ENCODE results near the gene RNASE13. TPM values are rescaled to one million over a fixed set of nuclear protein-coding genes. Genes with fewer than 3 reads are reported as not detected.

RNASE13 gene
- total RNA-seq, 1 experiment from 2014 or later = not detected

DNA sequence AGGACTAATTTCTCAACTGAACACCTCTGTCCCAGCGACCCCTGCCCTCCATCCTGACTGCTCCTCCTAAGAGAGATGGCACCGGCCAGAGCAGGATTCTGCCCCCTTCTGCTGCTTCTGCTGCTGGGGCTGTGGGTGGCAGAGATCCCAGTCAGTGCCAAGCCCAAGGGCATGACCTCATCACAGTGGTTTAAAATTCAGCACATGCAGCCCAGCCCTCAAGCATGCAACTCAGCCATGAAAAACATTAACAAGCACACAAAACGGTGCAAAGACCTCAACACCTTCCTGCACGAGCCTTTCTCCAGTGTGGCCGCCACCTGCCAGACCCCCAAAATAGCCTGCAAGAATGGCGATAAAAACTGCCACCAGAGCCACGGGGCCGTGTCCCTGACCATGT is 8.3 kb upstream of the RNASE13 start:
- H3K27ac Mint-ChIP-seq = no peak overlapping the region
- H3K36me3 Mint-ChIP-seq (ENCODE audit: insufficient read depth in 1 of 3, low read depth in 3 of 3) = no peaks in the 10 kb centered on the region
- TF ChIP-seq, protein P1, sequence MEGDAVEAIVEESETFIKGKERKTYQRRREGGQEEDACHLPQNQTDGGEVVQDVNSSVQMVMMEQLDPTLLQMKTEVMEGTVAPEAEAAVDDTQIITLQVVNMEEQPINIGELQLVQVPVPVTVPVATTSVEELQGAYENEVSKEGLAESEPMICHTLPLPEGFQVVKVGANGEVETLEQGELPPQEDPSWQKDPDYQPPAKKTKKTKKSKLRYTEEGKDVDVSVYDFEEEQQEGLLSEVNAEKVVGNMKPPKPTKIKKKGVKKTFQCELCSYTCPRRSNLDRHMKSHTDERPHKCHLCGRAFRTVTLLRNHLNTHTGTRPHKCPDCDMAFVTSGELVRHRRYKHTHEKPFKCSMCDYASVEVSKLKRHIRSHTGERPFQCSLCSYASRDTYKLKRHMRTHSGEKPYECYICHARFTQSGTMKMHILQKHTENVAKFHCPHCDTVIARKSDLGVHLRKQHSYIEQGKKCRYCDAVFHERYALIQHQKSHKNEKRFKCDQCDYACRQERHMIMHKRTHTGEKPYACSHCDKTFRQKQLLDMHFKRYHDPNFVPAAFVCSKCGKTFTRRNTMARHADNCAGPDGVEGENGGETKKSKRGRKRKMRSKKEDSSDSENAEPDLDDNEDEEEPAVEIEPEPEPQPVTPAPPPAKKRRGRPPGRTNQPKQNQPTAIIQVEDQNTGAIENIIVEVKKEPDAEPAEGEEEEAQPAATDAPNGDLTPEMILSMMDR (conservative IDR thresholded peaks at IDR 0.05) = no peak
- H3K56ac ChIP-seq (ENCODE audit: insufficient read length, low read depth, low read length) = no peak overlapping the region
- no peak overlapping the region for H2BK20ac ChIP-seq (ENCODE audit: low read depth, low read length, poor library complexity, severe bottlenecking)
- WGBS (ENCODE audit: extremely low coverage, insufficient read length, low lambda C conversion rate) = no CpG with 5 or more reads among the region's 8 CpGs
- H2AFZ ChIP-seq (ENCODE audit: low read length) = no peak overlapping the region
- no peak overlapping the region for H3K4me3 Mint-ChIP-seq
- H3K23me2 ChIP-seq (ENCODE audit: insufficient read length, low read depth, low read length, poor library complexity, severe bottlenecking) = no peaks in the 10 kb centered on the region
- no peak overlapping the region for H2BK12ac ChIP-seq (ENCODE audit: insufficient read length, low read depth, low read length)
- no peaks in the 10 kb centered on the region for H3K27me3 ChIP-seq (ENCODE audit: insufficient read depth, low read length)
- no peak for DNase-seq
- no peak overlapping the region for H3K4ac ChIP-seq (ENCODE audit: low read depth, low read length)
- no peak overlapping the region for H2BK15ac ChIP-seq (ENCODE audit: low read depth, low read length)
- no peak overlapping the region for H3K18ac ChIP-seq (ENCODE audit: insufficient read length, low read depth, low read length)
- H2BK120ac ChIP-seq (ENCODE audit: low read depth, low read length, poor library complexity, severe bottlenecking) = no peak overlapping the region
- H4K20me1 ChIP-seq (ENCODE audit: control insufficient read depth, insufficient read depth, insufficient read length) = no peaks in the 10 kb centered on the region
- H3T11ph ChIP-seq (ENCODE audit: low read length) = no peak overlapping the region
- no peak overlapping the region for H4K91ac ChIP-seq (ENCODE audit: insufficient read length, low read depth, low read length)
- no peak overlapping the region for H2BK5ac ChIP-seq (ENCODE audit: insufficient read length, low read length)
- no peak overlapping the region for H4K5ac ChIP-seq (ENCODE audit: insufficient read length, low read depth, low read length)
- no peak overlapping the region for H3K9ac ChIP-seq (ENCODE audit: extremely low read depth, insufficient read length, low read length)
- no peak overlapping the region for H3K23ac ChIP-seq (ENCODE audit: insufficient read length, low read depth, low read length)
- no peaks in the 10 kb centered on the region for H3K9me3 Mint-ChIP-seq
- peaks cover 24 to 26% of the 10 kb centered on the region in 2 experiments for H3K4me1 Mint-ChIP-seq
- no peaks in the 10 kb centered on the region for H3K79me1 ChIP-seq (ENCODE audit: insufficient read depth, low read depth, low read length, poor library complexity, severe bottlenecking)
- H3K9me3 ChIP-seq (ENCODE audit: control insufficient read depth, low read depth, low read length) = no peaks in the 10 kb centered on the region
- no peak overlapping the region for H3K27ac ChIP-seq (ENCODE audit: insufficient read length, low read depth, low read length)
- no peak overlapping the region for H3K14ac ChIP-seq (ENCODE audit: insufficient read depth, low read length)
- H2AK5ac ChIP-seq (ENCODE audit: insufficient read length, low read length) = no peak overlapping the region
- H3K27me3 Mint-ChIP-seq (ENCODE audit: low read depth) = peaks cover 28% of the 10 kb centered on the region
- no peak overlapping the region for H3K4me2 ChIP-seq (ENCODE audit: insufficient read depth, insufficient read length, low read length)
- H3K79me2 ChIP-seq (ENCODE audit: insufficient read depth, low read length) = no peaks in the 10 kb centered on the region
- H3K4me1 ChIP-seq (ENCODE audit: insufficient read depth, low read length) = peaks cover 5% of the 10 kb centered on the region
- no peak overlapping the region for H4K8ac ChIP-seq (replicated peaks; ENCODE audit: insufficient read length, low read depth, low read length)
